H7 (cell line): ENCODE measurements around the gene ASB3. TPM values are rescaled to one million over a fixed set of nuclear protein-coding genes. Genes with fewer than 3 reads are reported as not detected.
"Not testable (repeated sequence)": the region's sequence is repeated elsewhere in the genome, so short reads cannot be mapped to it uniquely, and the experiment has no call there.

Experiments used
- DNase-seq: peaks from one replicate; pipeline ENCODE4 v3.0.0; 2012
- H3K27me3 ChIP-seq: 2 replicates; pipeline ENCODE4 v1.6.0; 2011; ENCODE audit warnings: mild to moderate bottlenecking, low read length; ENCODE audit not compliant: control insufficient read depth, insufficient read depth
- H3K36me3 ChIP-seq: replicated peaks from 2 replicates; pipeline ENCODE4 v1.5.1; 2011; ENCODE audit warnings: low read length; ENCODE audit not compliant: control insufficient read depth, insufficient read depth
- H3K4me3 ChIP-seq: 2 replicates; pipeline ENCODE4 v1.5.1; 2011; ENCODE audit warnings: low read depth, mild to moderate bottlenecking, control low read depth, low read length, moderate library complexity; ENCODE audit not compliant: insufficient read depth
- total RNA-seq: library from RNA; depleted of rRNA; stranded (reverse); fragments of >200 nt; shearing (Covaris generic); gene quantifications from 2 replicates; pipeline ENCODE4 v1.2.3, GENCODE V29; 2014

ASB3 gene
- total RNA-seq, 1 experiment from 2014 or later: 49.2 TPM

DNA sequence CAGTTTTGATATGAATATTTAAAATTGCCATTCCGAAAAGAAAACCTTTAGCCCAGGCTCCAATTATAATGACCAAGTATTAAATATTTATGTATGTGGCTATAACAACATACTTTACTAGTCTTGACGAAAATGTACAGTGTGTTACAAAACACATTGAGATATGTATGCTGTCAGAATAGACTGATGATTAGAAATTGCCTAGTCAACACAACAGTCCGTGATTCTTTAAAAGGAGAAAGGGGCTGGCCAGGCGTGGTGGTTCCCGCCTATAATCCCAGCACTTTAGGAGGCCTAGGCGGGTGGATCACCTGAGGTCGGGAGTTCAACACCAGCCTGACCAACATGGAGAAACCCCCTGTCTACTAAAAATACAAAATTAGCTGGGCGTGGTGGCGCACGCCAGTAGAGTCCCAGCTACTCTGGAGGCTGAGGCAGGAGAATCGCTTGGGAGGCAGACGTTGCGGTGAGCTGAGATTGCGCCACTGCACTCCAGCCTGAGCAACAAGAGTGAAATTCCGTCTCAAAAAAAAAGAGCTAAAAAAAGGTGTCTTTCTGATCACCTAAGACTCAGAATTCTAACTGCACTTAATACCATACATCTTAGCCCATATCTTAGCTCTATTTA lies 17.3 kb downstream of the ASB3 start:
- no peaks in the 10 kb centered on the region; the same call in 1 of the 2 replicates for H3K36me3 ChIP-seq
- DNase-seq: no peak
- no peaks in the 10 kb centered on the region for H3K27me3 ChIP-seq
- no peak overlapping the region for H3K4me3 ChIP-seq

DNA sequence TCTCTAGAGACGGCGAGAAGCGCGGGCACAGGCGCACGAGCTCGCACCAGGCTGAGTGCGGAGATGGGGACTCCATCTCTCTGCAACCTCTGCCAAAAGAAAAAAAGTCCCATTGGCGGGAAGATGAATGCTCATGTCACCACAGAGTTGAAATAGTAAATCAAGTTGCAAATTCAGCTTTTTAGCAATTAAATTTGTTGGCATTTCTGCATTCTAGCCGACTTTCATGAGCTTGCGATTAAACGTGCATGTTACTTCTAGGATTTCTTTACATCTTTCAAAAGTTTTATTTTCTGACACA lies 18.6 kb downstream of the ASB3 start:
- no peak for DNase-seq
- Histone ChIP-seq H3K36me3 (no peaks in the 10 kb centered on the region; the same call in none of the 2 replicates), H3K27me3 (no peaks in the 10 kb centered on the region), H3K4me3 (peak overlapping the region; percentile 83)

DNA sequence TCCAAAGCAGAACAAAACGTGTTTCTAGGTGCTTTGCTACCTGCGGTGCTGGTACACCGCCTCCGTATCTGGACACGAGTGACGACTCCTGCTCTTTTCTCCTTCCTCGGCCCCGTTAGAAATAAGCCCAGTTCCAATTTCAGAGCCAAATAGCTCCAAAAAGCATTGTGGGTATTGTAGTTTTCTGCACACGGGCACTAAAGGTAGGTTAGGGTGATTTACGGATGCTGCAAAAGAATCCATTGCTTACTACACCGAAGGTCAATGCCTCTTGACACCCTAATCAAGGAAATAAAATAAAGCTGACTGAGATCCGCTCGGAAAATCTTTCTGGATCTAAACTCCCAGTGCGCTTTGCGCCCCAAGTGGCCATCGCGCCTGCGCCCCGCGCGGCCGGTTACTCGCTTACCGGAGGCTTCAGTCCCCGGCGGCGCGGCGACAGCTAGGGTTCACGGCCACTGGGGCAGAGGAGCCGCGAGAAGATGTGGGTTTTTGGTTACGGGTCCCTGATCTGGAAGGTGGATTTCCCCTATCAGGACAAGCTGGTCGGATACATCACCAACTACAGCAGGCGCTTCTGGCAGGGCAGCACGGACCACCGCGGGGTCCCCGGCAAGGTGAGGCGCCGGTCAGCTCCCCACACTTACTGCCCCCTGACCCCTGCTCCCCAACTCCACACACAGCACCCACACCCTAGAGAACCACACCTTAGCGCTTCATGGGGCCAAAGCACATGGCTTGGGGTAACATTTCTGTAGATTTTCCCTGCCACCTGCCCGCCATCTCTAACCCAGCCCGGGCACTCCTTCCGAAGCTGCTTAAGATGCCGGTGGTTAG lies 19.1 kb downstream of the ASB3 start, which contains the start of gene CHAC2:
CHAC2 (plus strand) TSS at position 400 of the 837 bp plus-strand sequence; CDS start at position 483, 83 bp downstream.
- Histone ChIP-seq H3K36me3 (no peaks in the 10 kb centered on the region; the same call in 1 of the 2 replicates), H3K4me3 (peak within 1 kb of the TSS; percentile 83), H3K27me3 (no peaks in the 10 kb centered on the region)
- peak; percentile 88 for DNase-seq

DNA sequence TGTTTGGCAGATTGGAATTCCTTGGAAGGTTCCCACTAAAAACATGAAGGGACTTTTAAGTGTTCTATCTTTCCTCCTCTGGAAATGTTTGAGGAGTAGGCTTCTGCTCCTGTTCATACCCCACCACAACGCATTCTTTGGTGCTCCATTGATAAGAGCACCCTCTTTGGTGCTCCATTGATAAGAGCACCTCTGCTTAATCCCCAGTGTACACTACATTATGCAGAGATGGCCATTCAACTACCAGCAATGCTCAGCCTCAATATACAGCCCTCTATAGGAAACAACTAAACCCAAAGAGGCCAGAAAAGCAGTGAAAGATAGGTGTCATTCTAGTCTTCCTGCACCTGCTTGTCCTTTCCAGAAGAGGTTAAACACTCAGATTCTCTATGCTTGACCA lies 21.0 kb downstream of the ASB3 start:
- Histone ChIP-seq H3K27me3 (no peaks in the 10 kb centered on the region), H3K4me3 (no peak overlapping the region), H3K36me3 (no peaks in the 10 kb centered on the region; the same call in 1 of the 2 replicates)
- DNase-seq: no peak

DNA sequence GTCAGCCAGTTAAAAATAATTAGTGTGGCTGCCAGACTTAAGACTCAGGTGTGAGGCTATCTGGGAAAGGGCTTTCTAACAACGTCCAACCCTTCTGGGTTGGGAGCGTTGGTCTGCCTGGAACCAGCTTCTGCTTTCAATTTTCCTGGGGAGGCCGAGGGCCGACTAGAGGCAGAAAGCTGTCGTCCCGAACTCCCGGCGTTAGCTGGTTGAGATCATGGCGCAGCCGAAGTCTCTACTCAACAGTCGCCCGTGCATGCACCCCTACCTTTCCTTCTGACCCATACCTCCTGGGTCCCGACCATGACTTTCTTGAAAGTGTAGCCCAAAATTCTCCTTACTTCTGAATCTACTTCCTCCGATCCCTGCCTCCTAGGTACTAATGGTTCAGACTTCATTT lies 29.5 kb downstream of the ASB3 start:
- DNase-seq, H3K36me3 ChIP-seq, H3K4me3 ChIP-seq, H3K27me3 ChIP-seq: not testable (repeated sequence)

DNA sequence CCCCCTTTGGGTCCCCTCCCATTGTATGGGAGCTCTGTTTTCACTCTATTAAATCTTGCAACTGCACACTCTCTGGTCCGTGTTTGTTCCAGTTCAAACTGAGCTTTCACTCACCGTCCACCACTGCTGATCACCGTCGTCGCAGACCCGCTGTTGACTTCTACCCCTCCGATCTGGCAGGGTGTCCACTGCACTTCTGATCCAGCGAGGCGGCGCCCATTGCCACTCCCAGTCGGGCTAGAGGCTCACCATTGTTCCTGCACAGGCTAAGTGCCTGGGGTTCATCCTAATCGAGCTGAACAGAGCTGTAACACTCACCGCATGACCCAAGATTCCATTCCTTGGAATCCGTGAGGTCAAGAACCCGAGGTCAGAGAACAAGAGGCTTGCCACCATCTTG lies 30.1 kb downstream of the ASB3 start:
- DNase-seq: no peak
- Histone ChIP-seq H3K36me3 (no peaks in the 10 kb centered on the region), H3K27me3 (no peaks in the 10 kb centered on the region), H3K4me3 (no peak overlapping the region)

DNA sequence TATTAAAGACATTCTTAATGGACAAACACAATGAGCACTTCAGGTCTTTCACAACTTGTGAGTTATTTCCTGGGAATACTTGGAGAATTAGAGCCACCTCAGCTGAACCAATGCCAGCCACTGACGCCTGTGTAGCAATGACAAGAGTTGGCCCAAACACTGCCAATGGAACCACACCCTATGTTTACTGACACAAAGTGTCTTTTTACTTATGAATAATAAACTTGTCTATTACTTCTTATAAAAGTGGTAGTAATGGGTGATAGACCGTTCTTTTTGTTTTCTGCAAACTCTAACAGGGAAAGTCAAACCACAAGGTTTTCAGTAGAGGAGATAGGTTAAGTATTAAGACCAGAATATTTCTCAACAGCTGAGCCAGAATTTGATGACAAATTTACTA lies 31.6 kb downstream of the ASB3 start:
- no peak for DNase-seq
- no peak overlapping the region for H3K4me3 ChIP-seq
- no peaks in the 10 kb centered on the region for H3K27me3 ChIP-seq
- H3K36me3 ChIP-seq: no peaks in the 10 kb centered on the region

DNA sequence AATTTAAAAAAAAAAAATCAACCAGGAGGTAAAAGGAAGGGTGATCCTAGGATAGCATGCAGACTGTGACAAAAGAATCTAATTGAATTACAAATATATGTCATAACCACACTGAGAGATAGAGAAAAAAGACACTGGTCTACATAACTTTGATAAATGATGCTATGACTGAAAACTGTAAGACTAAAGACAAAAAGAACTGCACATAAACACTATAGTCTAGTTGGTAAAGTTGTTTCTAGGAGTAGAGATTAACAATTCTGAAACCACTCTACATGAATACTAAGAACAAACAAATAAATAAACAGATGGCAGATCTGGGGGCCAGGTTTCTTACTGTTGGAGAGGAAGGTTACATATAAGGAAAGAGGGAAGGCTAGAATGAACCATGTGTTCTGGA lies 33.7 kb downstream of the ASB3 start:
- DNase-seq: no peak
- Histone ChIP-seq H3K36me3 (no peaks in the 10 kb centered on the region), H3K4me3 (no peak overlapping the region), H3K27me3 (no peaks in the 10 kb centered on the region)

DNA sequence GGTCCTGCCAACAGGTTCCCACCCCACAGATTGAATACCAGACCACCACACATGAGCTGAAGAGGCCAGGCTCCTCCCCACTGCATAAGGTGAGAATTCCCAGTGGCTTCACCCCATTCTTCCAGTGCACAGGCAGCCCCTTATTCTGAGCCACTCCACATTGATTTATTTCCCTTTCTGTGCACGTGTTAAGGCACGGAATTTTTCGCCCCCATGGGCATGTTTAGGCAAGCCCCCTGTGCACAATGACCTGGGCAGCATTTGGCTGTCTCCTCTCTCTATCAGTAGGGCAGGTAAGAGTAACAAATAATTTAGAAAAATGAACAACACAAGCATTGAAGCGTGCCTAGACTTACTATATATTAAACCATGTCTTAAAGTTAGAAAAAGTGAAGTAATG lies 34.4 kb downstream of the ASB3 start:
- Histone ChIP-seq H3K27me3 (no peaks in the 10 kb centered on the region), H3K36me3 (no peaks in the 10 kb centered on the region; the same call in 1 of the 2 replicates), H3K4me3 (no peak overlapping the region)
- DNase-seq: no peak

DNA sequence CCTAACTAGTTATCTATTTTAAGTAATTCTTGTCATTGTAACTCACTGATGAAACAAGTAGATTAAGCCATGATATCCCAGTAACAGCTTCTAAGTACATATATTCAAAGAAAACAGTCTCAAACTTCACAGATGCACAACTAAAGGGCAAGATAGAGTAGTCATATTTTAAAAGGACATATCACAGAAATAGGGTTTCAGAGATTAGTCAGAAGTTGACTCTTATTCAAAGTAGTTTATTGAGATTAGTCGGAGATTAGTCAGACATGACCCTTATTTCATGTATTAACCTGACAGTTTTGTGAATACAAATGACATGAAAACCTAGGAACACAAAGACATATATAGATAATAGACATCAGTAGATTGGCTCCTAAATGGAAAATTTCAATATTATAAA lies 35.0 kb downstream of the ASB3 start:
- no peak for DNase-seq
- no peak overlapping the region for H3K4me3 ChIP-seq
- no peaks in the 10 kb centered on the region for H3K27me3 ChIP-seq
- H3K36me3 ChIP-seq: no peaks in the 10 kb centered on the region; the same call in 1 of the 2 replicates

DNA sequence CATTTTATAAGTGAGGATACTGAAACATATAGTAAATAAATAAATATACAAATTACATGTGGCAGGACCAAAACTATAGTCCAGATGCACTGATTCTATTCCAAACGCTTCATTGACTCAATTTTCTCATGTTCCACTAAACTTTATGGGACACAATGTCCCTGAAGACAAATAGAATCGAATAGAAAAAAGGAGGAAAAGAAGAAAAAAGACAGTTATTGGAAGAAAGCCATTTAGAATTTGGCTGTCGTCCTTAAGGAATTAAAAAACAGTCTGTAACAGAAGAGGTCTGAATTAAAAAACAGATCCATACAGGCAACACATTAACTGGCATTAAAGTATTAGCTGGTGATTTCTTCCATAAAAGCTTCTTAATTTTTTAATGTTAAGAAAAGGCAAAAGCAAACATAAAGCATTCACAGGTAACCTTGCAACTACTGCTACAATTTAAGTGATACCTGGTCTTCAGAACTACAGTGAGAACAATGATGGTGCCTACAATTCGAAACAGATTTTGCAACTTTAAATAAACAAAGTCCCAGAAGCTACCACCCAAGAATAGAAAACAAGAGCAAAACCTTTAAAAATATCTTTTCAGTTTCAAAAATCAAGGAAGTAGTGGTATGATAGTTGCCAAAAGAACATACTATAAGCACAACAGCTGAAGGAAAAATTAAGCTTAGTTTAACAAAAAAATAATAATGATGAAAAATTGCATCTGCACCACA lies 36.5 kb downstream of the ASB3 start:
- Histone ChIP-seq H3K4me3 (no peak overlapping the region), H3K27me3 (no peaks in the 10 kb centered on the region), H3K36me3 (no peaks in the 10 kb centered on the region; the same call in 1 of the 2 replicates)
- no peak for DNase-seq

DNA sequence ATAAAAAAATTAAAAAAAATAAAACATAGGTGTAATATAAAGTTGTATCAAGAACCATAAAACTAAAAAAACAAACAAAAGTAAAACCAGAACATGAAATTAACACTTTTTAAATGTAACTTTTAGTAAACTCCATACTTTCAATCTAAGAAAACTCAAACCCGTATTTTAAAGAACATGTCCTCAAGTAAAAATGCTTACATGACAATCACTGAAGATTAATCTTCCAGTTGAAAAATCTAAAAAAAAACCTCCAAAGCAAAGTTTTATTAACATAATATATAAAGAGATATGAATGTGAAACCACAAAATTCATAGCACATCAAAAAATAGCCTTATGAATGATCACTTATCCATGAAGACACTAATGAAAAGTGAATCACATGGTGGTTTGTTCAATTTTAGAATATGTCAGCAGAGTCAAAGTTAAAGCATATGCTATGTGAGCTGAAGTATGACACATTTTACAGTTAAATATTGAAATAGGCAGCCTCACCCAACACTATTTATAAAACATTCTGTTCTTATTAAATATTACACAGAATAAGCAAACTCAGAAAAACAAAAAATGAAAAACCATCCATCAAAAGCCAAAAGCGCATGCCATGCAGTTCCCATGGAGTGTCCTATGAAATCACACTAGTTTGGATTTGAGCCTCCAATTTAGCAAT lies 42.2 kb downstream of the ASB3 start:
- H3K36me3 ChIP-seq: no peaks in the 10 kb centered on the region; the same call in 1 of the 2 replicates
- H3K4me3 ChIP-seq: no peak overlapping the region
- no peaks in the 10 kb centered on the region for H3K27me3 ChIP-seq
- no peak for DNase-seq

DNA sequence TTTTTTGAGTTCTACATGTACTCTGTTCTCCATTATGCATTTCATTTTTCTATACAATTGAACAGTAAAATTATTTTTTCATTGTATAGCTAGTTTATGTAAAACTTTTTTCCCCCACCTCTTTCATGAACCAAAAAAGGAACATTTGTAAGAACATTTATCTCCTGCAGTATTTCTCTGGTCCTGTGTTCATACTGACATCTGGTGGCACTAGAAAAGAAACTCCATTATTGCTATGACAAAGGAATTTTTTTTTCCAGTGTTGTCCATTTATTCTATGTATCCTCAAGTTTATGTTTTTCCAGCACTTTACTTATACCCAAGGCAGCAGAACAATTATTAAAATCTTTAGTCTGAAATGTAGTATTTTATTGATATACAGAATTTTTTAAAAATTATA lies 46.6 kb downstream of the ASB3 start:
- DNase-seq: peak; percentile 6
- no peaks in the 10 kb centered on the region for H3K27me3 ChIP-seq
- H3K36me3 ChIP-seq: no peaks in the 10 kb centered on the region
- no peak overlapping the region for H3K4me3 ChIP-seq

DNA sequence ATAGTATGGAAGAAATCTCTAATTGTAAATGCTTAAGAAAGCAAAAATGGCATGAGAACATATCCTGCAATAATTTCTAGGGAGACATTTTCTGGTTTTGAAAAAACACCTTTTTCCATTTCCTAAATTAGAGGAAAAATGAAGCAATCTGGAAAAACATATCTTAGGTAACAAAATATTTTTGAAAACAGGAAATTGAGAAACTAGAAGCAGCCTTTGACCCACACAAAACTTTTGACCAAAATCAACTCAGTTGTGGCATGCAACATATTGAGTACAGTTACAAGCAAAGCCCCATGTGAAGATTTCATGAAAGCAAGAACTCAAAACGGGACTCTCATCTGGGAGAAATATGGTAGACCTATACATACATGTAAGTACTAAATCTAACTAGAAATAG lies 47.7 kb downstream of the ASB3 start:
- Histone ChIP-seq H3K36me3 (no peaks in the 10 kb centered on the region), H3K4me3 (no peak overlapping the region), H3K27me3 (no peaks in the 10 kb centered on the region)
- DNase-seq: no peak
